Measurements from ENCODE around the gene TRIM59. TPM values are rescaled to one million over a fixed set of nuclear protein-coding genes. Genes with fewer than 3 reads are reported as not detected.

The TRIM59 gene
- total RNA-seq, 1 donor from 2014 or later: not detected

DNA sequence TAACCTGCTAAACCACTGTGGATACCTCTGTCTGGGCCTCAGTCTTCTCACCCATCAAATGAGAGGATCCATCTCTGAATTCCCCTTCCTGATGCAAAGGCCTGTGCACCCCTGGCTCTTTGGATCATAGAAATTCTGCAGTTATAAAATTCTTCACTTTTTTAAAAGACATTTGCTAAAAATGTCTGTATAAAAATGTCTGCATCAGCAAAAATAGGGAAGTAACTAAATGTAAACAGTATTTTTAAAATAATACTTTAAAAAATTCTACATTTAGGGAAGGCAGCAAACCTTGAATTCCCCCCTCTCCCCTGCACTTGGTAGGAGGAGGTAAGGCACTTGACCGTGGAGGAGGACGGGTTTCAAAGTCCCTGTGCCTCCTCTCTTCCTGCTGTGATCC lies 25.6 kb upstream of the TRIM59 start:
- Histone ChIP-seq H3K27ac (no peak overlapping the region), H3K9me3 (no peaks in the 10 kb centered on the region), H3K36me3 (no peaks in the 10 kb centered on the region), H3K4me1 (no peaks in the 10 kb centered on the region), H3K4me3 (no peak overlapping the region), H3K27me3 (no peaks in the 10 kb centered on the region)
- no peak for DNase-seq (ENCODE audit: low spot score in 2 of 2)
- no peak for TF ChIP-seq CTCF (IDR thresholded peaks at IDR 0.05)
- intact Hi-C loops (cut with DNase I): no loop called here

DNA sequence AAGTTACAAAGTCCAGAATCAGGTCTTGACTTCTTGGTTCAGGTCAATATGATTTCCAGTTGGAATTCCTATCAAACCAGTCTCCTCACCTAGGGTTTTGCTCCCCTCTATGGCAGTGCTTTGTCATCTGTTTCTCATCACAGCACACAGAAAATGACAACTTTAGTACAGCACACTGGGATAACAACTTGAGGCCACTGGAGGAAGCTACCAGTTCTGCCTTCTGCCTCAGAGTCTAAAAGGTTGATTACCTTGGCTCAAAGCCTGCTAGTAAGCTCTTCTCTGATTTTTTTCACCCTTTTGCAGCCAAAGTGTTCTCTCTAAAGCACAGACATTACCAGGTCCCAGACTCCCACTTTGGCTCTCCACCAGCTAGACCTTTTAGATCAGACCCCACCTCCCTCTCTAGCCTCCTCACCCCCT lies 24.8 kb upstream of the TRIM59 start:
- Histone ChIP-seq H3K4me3 (no peak overlapping the region), H3K36me3 (no peaks in the 10 kb centered on the region), H3K27ac (no peak overlapping the region), H3K4me1 (no peaks in the 10 kb centered on the region), H3K27me3 (no peaks in the 10 kb centered on the region), H3K9me3 (no peaks in the 10 kb centered on the region)
- no peak for DNase-seq (ENCODE audit: low spot score in 2 of 2)
- no peak for TF ChIP-seq CTCF (IDR thresholded peaks at IDR 0.05)
- intact Hi-C loops (cut with DNase I): no loop called here

DNA sequence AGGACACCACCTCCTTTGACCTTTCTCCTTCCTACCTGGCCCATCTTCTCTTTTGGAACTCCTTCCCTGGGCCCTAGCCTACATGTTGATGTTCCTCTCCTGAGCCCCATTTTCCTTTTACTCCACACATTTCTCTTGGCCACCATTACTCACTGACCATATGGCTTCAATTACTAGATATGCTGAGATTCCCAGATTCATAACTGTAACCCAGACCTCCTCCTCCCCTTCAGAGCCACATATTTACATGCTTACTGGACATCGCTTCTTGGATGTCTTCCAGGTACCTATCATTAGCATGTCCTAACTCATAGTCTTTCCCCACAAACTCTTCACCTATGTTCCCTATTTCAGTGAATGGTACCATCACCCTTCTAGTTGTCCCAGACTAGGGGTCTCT lies 24.4 kb upstream of the TRIM59 start:
- H3K4me1 ChIP-seq: no peaks in the 10 kb centered on the region
- DNase-seq (ENCODE audit: low spot score in 2 of 2): no peak
- H3K4me3 ChIP-seq: no peak overlapping the region
- no peaks in the 10 kb centered on the region for H3K36me3 ChIP-seq
- intact Hi-C loops (cut with DNase I): no loop called here
- no peak for TF ChIP-seq CTCF (IDR thresholded peaks at IDR 0.05)
- no peak overlapping the region for H3K27ac ChIP-seq
- no peaks in the 10 kb centered on the region for H3K9me3 ChIP-seq
- H3K27me3 ChIP-seq: no peaks in the 10 kb centered on the region

GRCh38 chr3:160473221-160473620 lies 23.6 kb upstream of the TRIM59 start:
- no peak for DNase-seq (ENCODE audit: low spot score in 2 of 2)
- Histone ChIP-seq H3K4me3 (no peak overlapping the region), H3K4me1 (no peaks in the 10 kb centered on the region), H3K9me3 (no peaks in the 10 kb centered on the region), H3K27me3 (no peaks in the 10 kb centered on the region), H3K27ac (no peak overlapping the region), H3K36me3 (no peaks in the 10 kb centered on the region)
- no peak for TF ChIP-seq CTCF (IDR thresholded peaks at IDR 0.05)
- intact Hi-C loops (cut with DNase I): no loop called here

GRCh38 chr3:160472344-160472743 lies 22.8 kb upstream of the TRIM59 start:
- TF ChIP-seq CTCF (IDR thresholded peaks at IDR 0.05): no peak
- H3K27ac ChIP-seq: no peak overlapping the region
- intact Hi-C loops (cut with DNase I): no loop called here
- H3K27me3 ChIP-seq: no peaks in the 10 kb centered on the region
- no peaks in the 10 kb centered on the region for H3K36me3 ChIP-seq
- DNase-seq (ENCODE audit: low spot score in 2 of 2): no peak
- H3K9me3 ChIP-seq: no peaks in the 10 kb centered on the region
- H3K4me3 ChIP-seq: no peak overlapping the region
- H3K4me1 ChIP-seq: no peaks in the 10 kb centered on the region

- Histone ChIP-seq H3K36me3 (no peaks in the 10 kb centered on the region), H3K9me3 (no peaks in the 10 kb centered on the region), H3K27ac (no peak overlapping the region), H3K4me3 (no peak overlapping the region), H3K27me3 (no peaks in the 10 kb centered on the region), H3K4me1 (no peaks in the 10 kb centered on the region)
- intact Hi-C loops (cut with DNase I): no loop called here
- no peak for DNase-seq (ENCODE audit: low spot score in 2 of 2)
- no peak for TF ChIP-seq CTCF (IDR thresholded peaks at IDR 0.05)
Measured at GRCh38 chr3:160471892-160472291, 22.3 kb upstream of the TRIM59 start.
